GM19372 (cell line): Measurements from ENCODE around the gene KCNJ10.

Experiments used
- ATAC-seq: cut with Tn5 transposase; IDR thresholded peaks from one replicate; pipeline ENCODE4 v1.9.1; 2021; ENCODE audit warnings: mild to moderate bottlenecking, low read depth, moderate library complexity; ENCODE audit not compliant: unreplicated experiment

The KCNJ10 gene

DNA sequence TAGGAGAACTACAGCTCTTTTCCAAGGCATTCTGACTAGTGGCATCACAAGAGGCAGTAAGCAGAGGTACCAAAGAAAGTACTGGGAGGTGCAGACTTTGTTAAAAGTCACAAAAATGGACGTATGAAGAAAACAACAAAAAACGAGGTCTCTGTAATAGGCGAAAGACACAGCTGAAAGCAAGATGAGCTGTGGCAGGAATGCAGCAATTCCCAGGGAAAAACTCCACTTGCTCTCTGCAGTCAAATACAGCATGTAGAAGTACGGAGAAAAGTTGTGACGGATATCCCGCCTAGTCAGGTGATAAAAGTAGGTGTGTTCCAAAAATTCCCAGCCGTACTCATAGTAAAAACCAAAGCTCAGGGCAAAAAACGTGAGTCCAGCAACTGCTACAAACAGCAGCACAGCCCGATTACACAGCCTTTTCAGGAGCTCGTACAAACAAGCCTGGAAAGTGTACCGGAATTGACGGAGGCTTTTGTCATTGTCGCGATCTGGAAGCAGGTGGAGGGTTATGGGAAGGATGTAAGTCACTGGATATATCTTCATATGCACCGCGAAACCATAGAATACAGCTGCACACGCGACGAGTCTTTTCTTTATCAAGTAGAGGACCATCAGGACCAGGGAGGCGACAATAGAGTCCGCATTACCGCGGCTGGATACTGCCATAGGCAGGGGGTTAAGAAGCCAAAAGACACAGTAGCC is 39.1 kb downstream of the KCNJ10 start:
- ATAC-seq = peak; percentile 13

GRCh38 chr1:160028426-160028825 is 41.5 kb downstream of the KCNJ10 start:
- no peak for ATAC-seq

GRCh38 chr1:160025314-160025713 is 44.6 kb downstream of the KCNJ10 start:
- no peak for ATAC-seq

DNA sequence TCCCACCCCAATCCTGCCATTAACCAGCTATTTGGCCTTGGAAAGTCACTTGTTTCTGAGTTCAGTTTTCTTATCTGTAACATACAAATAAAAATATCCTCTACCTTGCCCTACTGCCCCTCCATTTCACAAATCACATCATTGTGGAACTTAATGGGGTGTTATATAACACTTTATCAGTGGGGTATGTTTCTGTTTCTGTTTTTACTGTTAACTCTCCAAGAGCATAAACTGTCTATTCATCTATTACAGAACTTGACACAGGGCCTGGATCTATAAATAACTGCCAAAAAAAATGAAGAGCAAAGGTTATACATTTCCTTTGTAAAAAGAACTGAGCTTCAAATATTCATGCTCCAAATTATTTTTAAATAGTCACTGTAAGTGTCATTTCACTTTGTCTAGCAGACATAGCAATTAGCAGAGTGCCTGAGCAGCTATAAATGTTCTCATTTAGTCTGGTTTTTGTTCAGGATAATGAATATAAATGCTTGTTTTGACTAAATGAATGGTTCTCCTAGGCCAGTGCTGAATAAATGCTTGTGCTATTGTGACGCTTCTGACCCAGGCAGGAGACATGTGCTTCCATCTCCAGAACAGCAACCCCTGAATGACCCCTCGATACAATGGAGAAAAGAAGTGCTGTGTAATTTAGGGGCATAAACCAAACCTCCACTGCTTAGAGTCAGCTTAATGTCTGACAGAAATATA is 45.6 kb downstream of the KCNJ10 start:
- no peak for ATAC-seq

DNA sequence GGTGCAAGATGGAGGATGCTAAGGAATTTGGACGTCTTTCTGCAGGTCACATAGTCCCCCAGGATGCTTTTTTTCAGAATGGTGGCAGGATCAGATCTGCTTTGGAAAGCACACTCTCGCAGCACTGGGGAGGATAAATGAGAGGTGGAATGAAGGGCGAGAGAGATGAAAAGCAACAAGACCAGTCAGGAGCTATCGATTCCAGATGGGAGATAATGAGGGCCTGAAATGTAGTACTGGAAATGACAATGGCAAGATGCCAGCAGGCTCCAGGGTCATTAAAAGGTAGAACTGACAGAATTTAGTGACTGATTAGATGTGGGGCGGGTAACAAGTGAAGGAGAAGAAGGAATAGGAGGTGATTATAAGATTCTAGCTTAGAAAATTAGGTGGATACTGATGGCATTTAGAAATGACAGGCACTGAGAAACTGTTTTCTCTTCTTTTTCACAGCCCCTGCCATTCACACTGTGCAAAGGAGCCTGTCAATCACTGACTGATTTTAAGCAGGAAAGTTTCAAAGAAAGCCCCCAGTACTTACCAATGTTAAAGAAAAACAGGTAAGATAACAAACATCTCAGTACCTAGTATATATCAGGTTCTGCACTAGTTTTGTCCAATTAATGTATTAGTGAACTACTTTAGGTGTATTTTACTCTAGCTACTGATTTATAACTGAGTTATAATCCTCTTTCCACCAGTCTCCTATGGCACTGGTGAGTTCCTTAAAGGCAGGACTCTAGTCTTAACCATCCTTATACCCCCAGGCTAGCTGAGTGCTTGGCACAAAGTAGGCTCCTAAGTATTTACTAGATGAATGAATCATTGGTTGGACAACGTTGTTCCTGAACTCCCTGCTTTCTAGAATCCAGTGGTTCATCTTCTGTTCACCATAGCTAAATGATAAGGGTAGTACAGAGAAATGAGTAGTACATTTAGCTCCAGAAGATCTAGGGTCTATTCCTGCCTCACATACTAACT is 47.3 kb downstream of the KCNJ10 start:
- ATAC-seq = no peak

DNA sequence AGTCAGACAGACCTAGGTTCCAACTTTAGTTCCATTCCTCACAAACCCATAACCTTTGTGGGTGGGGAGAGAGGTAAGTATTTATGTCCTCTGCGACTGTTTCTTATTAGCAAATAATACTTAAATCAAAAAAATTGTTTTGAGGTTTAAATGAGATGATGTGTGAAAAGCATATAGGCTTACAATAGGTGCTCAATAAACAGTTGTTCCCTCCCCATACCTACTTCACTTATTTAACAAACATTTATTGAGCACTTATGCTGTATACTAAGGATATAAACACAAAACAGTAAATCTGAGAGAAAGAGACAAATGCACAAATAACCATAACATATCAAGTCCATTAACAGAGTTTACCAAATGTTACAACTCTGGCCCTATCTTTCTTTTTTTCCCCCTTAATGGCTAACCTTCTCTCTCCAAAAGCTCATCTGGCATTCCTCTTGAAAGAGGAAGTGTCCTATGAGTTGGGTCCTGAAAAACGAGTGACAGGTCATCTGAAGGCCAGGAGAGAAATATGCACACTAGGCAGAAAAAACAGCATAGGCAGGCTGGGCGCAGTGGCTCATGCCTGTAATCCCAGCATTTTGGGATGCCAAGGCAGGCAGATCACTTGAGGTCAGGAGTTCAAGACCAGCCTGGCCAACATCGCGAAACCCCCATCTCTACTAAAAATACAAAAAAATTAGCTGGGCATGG is 48.4 kb downstream of the KCNJ10 start:
- no peak for ATAC-seq

DNA sequence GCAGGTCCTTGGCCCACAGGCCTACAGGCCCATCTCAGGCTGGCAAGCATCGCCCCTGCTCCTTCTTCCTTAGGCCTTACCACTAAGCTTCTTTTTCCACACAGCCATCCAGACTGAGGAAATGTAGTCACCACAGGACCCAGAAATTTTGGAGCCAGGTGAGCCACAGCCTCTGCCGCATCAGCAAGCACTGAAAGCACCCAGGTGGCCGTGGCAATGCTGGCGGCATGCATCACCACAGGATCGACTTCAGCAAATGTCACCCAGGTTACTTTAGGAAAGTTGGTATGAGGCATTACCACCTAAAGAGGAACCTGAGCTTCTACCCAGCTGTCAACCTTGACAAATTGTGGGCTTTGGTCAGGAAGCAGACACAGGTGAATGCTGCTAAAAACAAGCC is 49.8 kb downstream of the KCNJ10 start:
- no peak for ATAC-seq

DNA sequence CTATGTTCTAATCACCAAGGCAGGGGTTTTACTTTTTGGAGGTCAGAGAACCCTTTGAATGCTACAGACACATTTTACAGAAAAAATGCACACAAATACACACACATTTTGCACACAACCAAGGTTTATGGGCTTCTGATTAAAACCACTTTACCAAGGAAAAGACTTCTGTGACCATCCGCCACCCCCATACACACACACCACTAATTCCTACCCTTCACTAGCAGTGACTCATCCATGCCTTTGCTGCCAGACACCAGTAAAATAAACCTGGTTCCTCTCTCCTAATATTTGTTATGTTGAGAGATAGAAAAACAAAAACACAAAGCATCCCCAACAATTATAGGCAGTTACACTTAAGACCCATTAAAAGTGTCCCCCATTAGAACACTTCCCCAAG is 51.1 kb downstream of the KCNJ10 start:
- ATAC-seq = no peak

- no peak for ATAC-seq
These were observed 51.6 kb downstream of the KCNJ10 start for GRCh38 chr1:160018347-160018746.

DNA sequence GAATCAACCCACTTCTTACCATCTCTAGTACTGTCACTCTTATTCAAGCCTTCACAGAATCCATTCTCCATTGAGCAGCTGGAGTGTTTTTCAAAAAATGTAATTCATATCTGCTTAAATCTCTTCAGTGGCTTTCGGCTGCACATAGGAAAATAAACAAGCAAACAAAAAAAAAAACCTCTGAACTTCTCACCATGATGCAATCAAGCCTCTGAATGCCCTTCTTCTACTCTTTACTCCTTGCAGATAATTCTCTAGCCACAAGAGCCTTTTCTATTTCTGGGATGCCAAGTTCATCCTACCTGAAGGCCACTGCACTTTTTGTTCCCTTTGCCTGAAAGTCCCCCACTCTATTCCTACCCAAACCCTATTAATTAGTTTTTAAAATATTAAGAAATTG is 52.4 kb downstream of the KCNJ10 start:
- no peak for ATAC-seq

DNA sequence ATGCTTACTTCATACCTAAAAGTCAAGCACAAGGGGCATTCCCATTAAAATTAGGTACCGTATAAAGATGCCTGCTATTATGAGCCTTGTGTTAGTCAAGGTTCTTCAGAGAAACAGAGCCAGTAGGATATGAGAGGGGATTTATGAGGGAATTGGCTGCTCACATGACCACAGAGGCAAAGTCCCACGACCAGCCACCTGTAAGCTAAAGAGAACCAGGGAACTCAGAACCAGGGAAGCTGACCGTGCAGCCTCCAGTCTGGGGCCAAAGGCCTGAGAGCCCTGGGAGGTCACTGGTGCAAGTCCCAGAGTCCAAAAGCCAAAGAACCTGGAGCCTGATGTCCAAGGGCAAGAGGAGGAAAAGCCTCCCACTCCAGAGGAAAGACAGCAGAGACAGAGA is 58.2 kb downstream of the KCNJ10 start:
- ATAC-seq = no peak

GRCh38 chr1:160009801-160010200 is 60.2 kb downstream of the KCNJ10 start:
- no peak for ATAC-seq

GRCh38 chr1:160009081-160009480 is 60.9 kb downstream of the KCNJ10 start:
- ATAC-seq = no peak

DNA sequence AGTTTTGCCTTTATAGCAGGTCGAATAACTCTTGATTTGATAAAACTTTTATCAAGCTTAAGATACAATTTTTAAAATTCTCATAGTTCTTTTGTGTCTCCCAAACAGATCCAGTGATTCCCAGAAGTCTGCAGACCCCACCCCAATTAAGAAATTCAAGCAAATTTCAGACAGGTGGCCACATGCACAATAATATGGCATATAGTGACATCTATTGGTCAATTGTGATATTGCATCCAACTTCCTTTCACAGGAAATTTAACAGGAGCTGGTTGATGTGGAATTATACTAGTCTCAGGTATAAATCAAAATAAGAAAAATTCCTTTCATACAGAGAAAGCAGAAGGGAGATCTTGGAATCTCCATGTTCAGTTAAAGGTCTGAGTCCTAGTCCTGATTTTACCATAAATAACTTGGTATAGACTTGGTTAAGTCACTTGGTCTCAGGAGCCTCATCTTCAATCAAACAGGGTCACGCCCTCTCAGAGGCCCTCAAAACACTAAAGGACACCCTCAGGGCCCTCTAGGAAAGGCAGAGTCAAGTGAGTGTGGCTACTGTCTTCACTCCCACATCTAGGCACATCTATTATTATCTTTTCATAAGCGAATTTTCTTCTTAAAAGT is 62.3 kb downstream of the KCNJ10 start:
- ATAC-seq = no peak

GRCh38 chr1:160006312-160006940 is 63.5 kb downstream of the KCNJ10 start:
- peak; percentile 64 for ATAC-seq

- ATAC-seq = no peak
These were observed 64.9 kb downstream of the KCNJ10 start for GRCh38 chr1:160005070-160005469.

- ATAC-seq = no peak
These were observed 65.5 kb downstream of the KCNJ10 start for GRCh38 chr1:160004425-160004824.

GRCh38 chr1:160004001-160004400 is 66.0 kb downstream of the KCNJ10 start:
- no peak for ATAC-seq

- ATAC-seq = no peak
These were observed 68.5 kb downstream of the KCNJ10 start for GRCh38 chr1:160001440-160001839.

DNA sequence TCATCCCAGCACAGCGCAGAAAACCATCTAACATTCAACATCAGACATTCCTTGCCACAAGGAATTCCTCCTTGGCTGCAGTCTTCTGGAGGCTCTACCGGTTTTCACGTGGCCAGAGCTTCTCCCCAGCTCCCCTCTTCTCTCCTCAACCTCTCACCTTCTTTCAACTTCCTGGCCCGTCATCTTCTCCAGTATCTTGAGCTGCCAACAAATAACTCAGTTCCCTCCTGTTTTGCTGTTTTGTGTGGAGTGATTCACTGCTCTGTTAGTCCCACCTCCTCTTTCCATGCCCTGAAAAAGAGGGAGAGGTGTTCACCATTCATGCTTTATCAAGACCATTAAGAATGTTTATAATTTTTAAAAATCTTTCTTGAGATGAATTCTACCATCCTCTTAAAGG is 70.8 kb downstream of the KCNJ10 start:
- ATAC-seq = no peak
